Measurements from ENCODE around the gene FANCE. TPM values are rescaled to one million over a fixed set of nuclear protein-coding genes. Genes with fewer than 3 reads are reported as not detected.

The FANCE gene
- total RNA-seq, 1 experiment from 2014 or later: 6.9 TPM

GRCh38 chr6:35480176-35480575 lies 28.0 kb downstream of the FANCE start:
- DNase-seq: no peak
- Histone ChIP-seq H3K27me3 (ENCODE audit: insufficient read depth, low read depth) (no peaks in the 10 kb centered on the region), H4K20me1 (ENCODE audit: insufficient read depth) (no peaks in the 10 kb centered on the region), H3K4me1 (replicated peaks; ENCODE audit: insufficient read depth) (peaks cover 14% of the 10 kb centered on the region), H3K4me2 (no peak overlapping the region), H3K27ac (no peak overlapping the region), H3K36me3 (ENCODE audit: low read depth) (no peaks in the 10 kb centered on the region), H3K9me3 (ENCODE audit: insufficient read depth, low read depth) (no peaks in the 10 kb centered on the region), H2AFZ (no peak overlapping the region), H3F3A (ENCODE audit: insufficient read depth, low read depth) (peaks cover 9% of the 10 kb centered on the region), H3K79me2 (ENCODE audit: low read depth) (no peaks in the 10 kb centered on the region), H3K9me2 (ENCODE audit: insufficient read depth) (no peaks in the 10 kb centered on the region), H3K4me3 (no peak overlapping the region)
- intact Hi-C loops (cut with micrococcal nuclease; ENCODE audit: unreplicated experiment): no loop called here
- BruUV-seq (replicated peaks): no TSS peak
- no peak for TF ChIP-seq EZH2 (IDR thresholded peaks at IDR 0.05; ENCODE audit: low read depth)
- no peak for TF ChIP-seq CTCF (conservative IDR thresholded peaks at IDR 0.05)
- ChIA-PET CTCF (no interaction called here), POLR2A (ENCODE audit: unreplicated experiment) (no interaction called here)

- POLR2A ChIA-PET (ENCODE audit: unreplicated experiment): no interaction called here
- H3K79me2 ChIP-seq (ENCODE audit: low read depth): no peaks in the 10 kb centered on the region
- no peak overlapping the region for H3K4me2 ChIP-seq
- CTCF ChIA-PET: no interaction called here
- no peaks in the 10 kb centered on the region for H4K20me1 ChIP-seq (ENCODE audit: insufficient read depth)
- no peaks in the 10 kb centered on the region for H3K36me3 ChIP-seq (ENCODE audit: low read depth)
- no peak overlapping the region for H3K27ac ChIP-seq
- TF ChIP-seq EZH2 (IDR thresholded peaks at IDR 0.05; ENCODE audit: low read depth) (no peak), CTCF (conservative IDR thresholded peaks at IDR 0.05) (no peak)
- no peak overlapping the region for H2AFZ ChIP-seq
- no peak overlapping the region for H3K4me3 ChIP-seq
- no TSS peak for BruUV-seq (replicated peaks)
- no peak for DNase-seq
- H3K4me1 ChIP-seq (replicated peaks; ENCODE audit: insufficient read depth): peaks cover 23% of the 10 kb centered on the region
- peaks cover 18% of the 10 kb centered on the region for H3F3A ChIP-seq (ENCODE audit: insufficient read depth, low read depth)
- H3K9me2 ChIP-seq (ENCODE audit: insufficient read depth): no peaks in the 10 kb centered on the region
- H3K9me3 ChIP-seq (ENCODE audit: insufficient read depth, low read depth): no peaks in the 10 kb centered on the region
- no peaks in the 10 kb centered on the region for H3K27me3 ChIP-seq (ENCODE audit: insufficient read depth, low read depth)
- intact Hi-C loops (cut with micrococcal nuclease; ENCODE audit: unreplicated experiment): no loop called here
These were observed 29.1 kb downstream of the FANCE start for GRCh38 chr6:35481226-35481625.

GRCh38 chr6:35483062-35483461 lies 30.9 kb downstream of the FANCE start:
- H3K27me3 ChIP-seq (ENCODE audit: insufficient read depth, low read depth): no peaks in the 10 kb centered on the region
- ChIA-PET POLR2A (ENCODE audit: unreplicated experiment) (no interaction called here), CTCF (no interaction called here)
- no peak overlapping the region for H3K4me3 ChIP-seq
- H3K79me2 ChIP-seq (ENCODE audit: low read depth): peaks cover 14% of the 10 kb centered on the region
- H3K27ac ChIP-seq: no peak overlapping the region
- TF ChIP-seq EZH2 (IDR thresholded peaks at IDR 0.05; ENCODE audit: low read depth) (no peak), CTCF (conservative IDR thresholded peaks at IDR 0.05) (no peak)
- peaks cover 41% of the 10 kb centered on the region for H3K4me1 ChIP-seq (replicated peaks; ENCODE audit: insufficient read depth)
- no peak overlapping the region for H3K4me2 ChIP-seq
- no peaks in the 10 kb centered on the region for H3K9me2 ChIP-seq (ENCODE audit: insufficient read depth)
- no peaks in the 10 kb centered on the region for H3K9me3 ChIP-seq (ENCODE audit: insufficient read depth, low read depth)
- peaks cover 31% of the 10 kb centered on the region for H3F3A ChIP-seq (ENCODE audit: insufficient read depth, low read depth)
- BruUV-seq (replicated peaks): no TSS peak
- intact Hi-C loops (cut with micrococcal nuclease; ENCODE audit: unreplicated experiment): no loop called here
- H4K20me1 ChIP-seq (ENCODE audit: insufficient read depth): no peaks in the 10 kb centered on the region
- H3K36me3 ChIP-seq (ENCODE audit: low read depth): no peaks in the 10 kb centered on the region
- H2AFZ ChIP-seq: no peak overlapping the region
- DNase-seq: no peak
